ENCODE results near the gene CASK. TPM values are rescaled to one million over a fixed set of nuclear protein-coding genes. Genes with fewer than 3 reads are reported as not detected.
A peak's percentile ranks its signal among the peaks of the same experiment; 100 is the strongest.

Gene CASK, protein sequence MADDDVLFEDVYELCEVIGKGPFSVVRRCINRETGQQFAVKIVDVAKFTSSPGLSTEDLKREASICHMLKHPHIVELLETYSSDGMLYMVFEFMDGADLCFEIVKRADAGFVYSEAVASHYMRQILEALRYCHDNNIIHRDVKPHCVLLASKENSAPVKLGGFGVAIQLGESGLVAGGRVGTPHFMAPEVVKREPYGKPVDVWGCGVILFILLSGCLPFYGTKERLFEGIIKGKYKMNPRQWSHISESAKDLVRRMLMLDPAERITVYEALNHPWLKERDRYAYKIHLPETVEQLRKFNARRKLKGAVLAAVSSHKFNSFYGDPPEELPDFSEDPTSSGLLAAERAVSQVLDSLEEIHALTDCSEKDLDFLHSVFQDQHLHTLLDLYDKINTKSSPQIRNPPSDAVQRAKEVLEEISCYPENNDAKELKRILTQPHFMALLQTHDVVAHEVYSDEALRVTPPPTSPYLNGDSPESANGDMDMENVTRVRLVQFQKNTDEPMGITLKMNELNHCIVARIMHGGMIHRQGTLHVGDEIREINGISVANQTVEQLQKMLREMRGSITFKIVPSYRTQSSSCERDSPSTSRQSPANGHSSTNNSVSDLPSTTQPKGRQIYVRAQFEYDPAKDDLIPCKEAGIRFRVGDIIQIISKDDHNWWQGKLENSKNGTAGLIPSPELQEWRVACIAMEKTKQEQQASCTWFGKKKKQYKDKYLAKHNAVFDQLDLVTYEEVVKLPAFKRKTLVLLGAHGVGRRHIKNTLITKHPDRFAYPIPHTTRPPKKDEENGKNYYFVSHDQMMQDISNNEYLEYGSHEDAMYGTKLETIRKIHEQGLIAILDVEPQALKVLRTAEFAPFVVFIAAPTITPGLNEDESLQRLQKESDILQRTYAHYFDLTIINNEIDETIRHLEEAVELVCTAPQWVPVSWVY
- total RNA-seq (2014; rRNA removed; shearing (Covaris generic)), result 15.8 and 25.2 TPM in 2 replicates

DNA sequence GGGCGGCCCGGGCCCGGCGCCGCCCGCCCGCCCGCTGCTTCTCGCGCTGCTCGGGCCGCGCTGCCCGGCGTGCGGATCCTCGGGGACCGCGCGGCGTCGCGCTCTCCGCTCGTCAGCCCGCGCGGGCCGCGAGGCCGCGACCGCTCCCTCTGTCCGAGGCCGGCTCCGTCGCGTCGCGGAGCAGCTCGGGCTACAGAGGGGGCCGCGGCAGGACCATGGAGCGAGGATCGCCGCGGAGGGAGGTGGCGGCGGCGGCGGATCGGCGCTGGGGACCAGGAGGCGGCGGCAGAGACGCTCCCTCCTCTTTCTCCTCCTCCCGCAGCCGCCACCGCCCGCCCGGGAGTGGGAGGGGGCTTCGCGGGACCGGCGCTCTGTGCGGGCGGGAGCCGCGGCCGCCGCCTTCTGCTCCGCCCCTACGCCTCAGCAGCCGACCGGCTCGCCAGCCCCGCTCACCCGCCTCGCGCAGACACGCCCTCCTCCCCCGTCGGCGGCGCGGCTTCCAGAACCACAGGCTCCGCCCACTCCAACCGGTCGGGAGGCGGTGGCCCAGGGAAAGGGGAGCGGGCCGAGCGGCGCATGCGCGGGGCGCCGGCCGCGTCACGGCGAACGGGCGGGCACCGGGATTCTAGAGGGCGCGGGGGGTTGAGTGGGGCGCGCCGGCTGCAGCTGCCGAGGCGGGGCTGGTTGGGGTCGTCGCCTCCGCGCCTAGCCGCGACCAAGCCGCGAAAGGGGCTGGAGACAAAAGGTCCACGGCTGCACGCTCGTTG lies at the start of gene CASK:
TSS of gene CASK (minus strand) at position 344 of the 767 bp plus-strand sequence. CDS start 566 bp downstream, outside the sequence.
- Histone ChIP-seq H3K27me3 (replicated peaks) (no peaks in the 10 kb centered on the region), H3K4me3 (peak within 1 kb of the TSS; percentile 73), H3K36me3 (no peaks in the 10 kb centered on the region), H3K4me1 (replicated peaks) (peaks cover 3% of the 10 kb centered on the region; the same call in 1 of the 2 replicates), H3K9me3 (replicated peaks) (no peaks in the 10 kb centered on the region), H3K27ac (peak within 1 kb of the TSS; percentile 59)
- DNase-seq (ENCODE audit: low read depth in 1 of 2, low spot score in 2 of 2), result peak; percentile 90 to 91

- no peaks in the 10 kb centered on the region for H3K36me3 ChIP-seq
- DNase-seq (ENCODE audit: low read depth in 1 of 2, low spot score in 2 of 2), result no peak
- no peak overlapping the region for H3K27ac ChIP-seq
- H3K9me3 ChIP-seq (replicated peaks), result no peaks in the 10 kb centered on the region
- H3K4me3 ChIP-seq, result no peak overlapping the region
- no peaks in the 10 kb centered on the region for H3K4me1 ChIP-seq (replicated peaks)
- H3K27me3 ChIP-seq (replicated peaks), result no peaks in the 10 kb centered on the region
Measured at GRCh38 chrX:41971346-41971745, 48.0 kb upstream of the CASK start.

GRCh38 chrX:41970419-41970818 lies 47.1 kb upstream of the CASK start:
- Histone ChIP-seq H3K4me3 (no peak overlapping the region), H3K9me3 (replicated peaks) (no peaks in the 10 kb centered on the region), H3K27ac (no peak overlapping the region), H3K36me3 (no peaks in the 10 kb centered on the region), H3K4me1 (replicated peaks) (no peaks in the 10 kb centered on the region), H3K27me3 (replicated peaks) (no peaks in the 10 kb centered on the region)
- DNase-seq (ENCODE audit: low read depth in 1 of 2, low spot score in 2 of 2), result no peak

- H3K9me3 ChIP-seq (replicated peaks), result no peaks in the 10 kb centered on the region
- DNase-seq (ENCODE audit: low read depth in 1 of 2, low spot score in 2 of 2), result no peak
- no peaks in the 10 kb centered on the region for H3K4me1 ChIP-seq (replicated peaks)
- H3K27ac ChIP-seq, result no peak overlapping the region
- H3K4me3 ChIP-seq, result no peak overlapping the region
- no peaks in the 10 kb centered on the region for H3K36me3 ChIP-seq
- H3K27me3 ChIP-seq (replicated peaks), result no peaks in the 10 kb centered on the region
Measured at GRCh38 chrX:41963348-41963747, 40.0 kb upstream of the CASK start.

DNA sequence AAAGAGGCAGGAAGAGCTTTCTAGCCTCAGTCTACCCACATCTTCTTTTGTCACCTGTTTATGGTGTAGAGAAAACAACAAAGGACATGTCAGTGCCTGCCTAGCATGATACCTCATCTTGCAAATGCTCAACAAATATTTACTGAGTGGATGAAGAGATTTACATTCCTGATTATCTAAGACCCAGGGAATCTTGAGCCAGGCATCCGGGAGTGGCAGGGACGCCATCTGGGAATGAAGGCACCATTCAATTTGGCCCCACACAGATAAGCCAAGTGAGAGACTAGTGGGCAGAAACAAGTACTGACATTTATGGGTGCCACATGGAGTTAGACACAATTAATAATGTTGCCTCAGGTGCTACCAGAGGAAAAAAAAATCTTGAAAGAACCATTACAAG lies 36.8 kb upstream of the CASK start:
- H3K9me3 ChIP-seq (replicated peaks), result no peaks in the 10 kb centered on the region
- no peak overlapping the region for H3K4me3 ChIP-seq
- no peaks in the 10 kb centered on the region for H3K36me3 ChIP-seq
- no peak overlapping the region for H3K27ac ChIP-seq
- no peaks in the 10 kb centered on the region for H3K27me3 ChIP-seq (replicated peaks)
- DNase-seq (ENCODE audit: low read depth in 1 of 2, low spot score in 2 of 2), result no peak
- H3K4me1 ChIP-seq (replicated peaks), result no peaks in the 10 kb centered on the region

DNA sequence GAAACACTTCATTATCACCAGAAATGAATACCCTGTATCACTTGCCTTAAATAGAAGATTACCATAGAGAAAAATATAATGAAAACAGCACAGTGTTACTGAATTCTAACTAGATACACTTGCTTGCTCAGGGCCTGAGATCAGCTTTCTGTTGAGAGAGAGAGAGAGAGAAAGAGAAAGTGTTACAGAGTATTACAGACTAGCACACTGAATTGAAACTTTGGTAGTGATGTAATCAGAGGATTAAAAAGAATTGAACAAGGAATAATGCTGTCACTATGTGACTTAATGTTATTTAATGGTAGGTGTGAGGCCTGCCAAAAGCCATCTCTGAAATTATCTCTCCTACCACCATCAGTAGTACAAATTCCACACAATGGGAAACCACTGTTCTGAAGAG lies 35.5 kb upstream of the CASK start:
- no peak overlapping the region for H3K27ac ChIP-seq
- H3K4me1 ChIP-seq (replicated peaks), result no peaks in the 10 kb centered on the region
- no peaks in the 10 kb centered on the region for H3K36me3 ChIP-seq
- no peak for DNase-seq (ENCODE audit: low read depth in 1 of 2, low spot score in 2 of 2)
- no peaks in the 10 kb centered on the region for H3K9me3 ChIP-seq (replicated peaks)
- H3K27me3 ChIP-seq (replicated peaks), result no peaks in the 10 kb centered on the region
- H3K4me3 ChIP-seq, result no peak overlapping the region

DNA sequence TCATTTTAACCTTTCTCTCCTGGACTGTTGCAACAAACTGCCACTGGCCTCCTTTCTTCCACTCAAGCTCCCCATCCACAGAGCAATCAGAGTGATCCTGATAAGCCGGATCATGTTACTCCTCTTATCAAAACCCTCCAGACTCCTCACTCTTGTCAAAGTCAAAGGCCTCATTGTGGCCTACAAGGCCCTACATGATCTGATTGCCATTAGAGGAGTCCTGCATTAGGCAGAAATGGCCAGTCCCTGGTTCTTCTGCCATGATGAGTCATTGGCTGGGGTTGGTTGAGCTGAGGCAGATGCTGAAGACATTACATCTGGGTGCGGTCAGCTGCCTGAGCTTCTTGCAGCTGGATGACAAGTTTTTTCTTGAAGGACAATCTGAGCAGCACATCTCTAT lies 32.7 kb upstream of the CASK start:
- Histone ChIP-seq H3K4me3 (no peak overlapping the region), H3K4me1 (replicated peaks) (no peaks in the 10 kb centered on the region), H3K27me3 (replicated peaks) (no peaks in the 10 kb centered on the region), H3K27ac (no peak overlapping the region), H3K9me3 (replicated peaks) (no peaks in the 10 kb centered on the region), H3K36me3 (no peaks in the 10 kb centered on the region)
- DNase-seq (ENCODE audit: low read depth in 1 of 2, low spot score in 2 of 2), result no peak

GRCh38 chrX:41952102-41952501 lies 28.7 kb upstream of the CASK start:
- Histone ChIP-seq H3K4me1 (replicated peaks) (no peaks in the 10 kb centered on the region), H3K27me3 (replicated peaks) (no peaks in the 10 kb centered on the region), H3K9me3 (replicated peaks) (no peaks in the 10 kb centered on the region), H3K36me3 (no peaks in the 10 kb centered on the region), H3K4me3 (no peak overlapping the region), H3K27ac (no peak overlapping the region)
- no peak for DNase-seq (ENCODE audit: low read depth in 1 of 2, low spot score in 2 of 2)

- no peak for DNase-seq (ENCODE audit: low read depth in 1 of 2, low spot score in 2 of 2)
- no peaks in the 10 kb centered on the region for H3K27me3 ChIP-seq (replicated peaks)
- H3K36me3 ChIP-seq, result no peaks in the 10 kb centered on the region
- no peak overlapping the region for H3K27ac ChIP-seq
- H3K9me3 ChIP-seq (replicated peaks), result no peaks in the 10 kb centered on the region
- no peaks in the 10 kb centered on the region for H3K4me1 ChIP-seq (replicated peaks)
- no peak overlapping the region for H3K4me3 ChIP-seq
Measured at GRCh38 chrX:41946989-41947612, 23.7 kb upstream of the CASK start.

DNA sequence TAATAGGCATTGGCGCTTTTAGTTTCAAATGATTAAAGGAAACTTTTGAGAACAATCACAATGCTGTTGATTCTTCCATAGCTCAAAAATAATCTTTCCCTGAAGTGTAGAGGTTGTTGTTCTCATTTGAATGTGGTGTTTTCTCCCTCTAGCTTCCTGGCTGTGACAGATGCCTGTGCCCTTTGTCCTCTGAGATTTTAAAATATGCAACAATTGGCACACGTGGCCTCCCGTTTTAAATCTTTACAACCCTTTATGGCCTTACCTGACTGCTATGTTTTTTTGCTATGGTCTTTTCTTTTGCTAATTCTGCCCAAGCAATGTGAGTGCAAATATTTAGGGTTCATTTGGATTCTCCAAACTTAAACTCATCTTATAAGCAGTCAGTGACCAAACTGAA lies 22.9 kb upstream of the CASK start:
- Histone ChIP-seq H3K27me3 (replicated peaks) (no peaks in the 10 kb centered on the region), H3K27ac (no peak overlapping the region), H3K4me3 (no peak overlapping the region), H3K4me1 (replicated peaks) (no peaks in the 10 kb centered on the region), H3K9me3 (replicated peaks) (no peaks in the 10 kb centered on the region), H3K36me3 (no peaks in the 10 kb centered on the region)
- DNase-seq (ENCODE audit: low read depth in 1 of 2, low spot score in 2 of 2), result no peak

DNA sequence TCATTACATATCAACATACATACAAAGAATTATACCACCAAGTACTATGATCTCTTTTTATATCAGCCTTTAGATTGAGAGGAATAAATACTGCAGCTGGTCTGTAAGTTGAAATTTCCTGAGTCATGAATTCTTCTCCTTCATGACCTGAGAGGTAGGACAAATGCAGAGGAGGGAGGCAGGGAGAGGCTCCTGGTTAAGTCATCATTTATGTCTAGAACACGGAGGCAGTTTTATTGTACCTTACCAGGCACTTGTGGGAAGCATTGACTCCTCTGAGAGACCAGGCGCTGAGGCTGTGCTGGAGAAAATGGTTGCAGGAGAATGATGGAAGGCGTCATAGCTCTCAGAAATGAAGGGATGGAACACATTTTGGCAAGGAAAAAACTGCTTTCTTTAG lies 12.5 kb upstream of the CASK start:
- H3K36me3 ChIP-seq, result no peaks in the 10 kb centered on the region
- no peak overlapping the region for H3K27ac ChIP-seq
- H3K4me1 ChIP-seq (replicated peaks), result no peaks in the 10 kb centered on the region
- no peaks in the 10 kb centered on the region for H3K27me3 ChIP-seq (replicated peaks)
- no peak for DNase-seq (ENCODE audit: low read depth in 1 of 2, low spot score in 2 of 2)
- H3K9me3 ChIP-seq (replicated peaks), result no peaks in the 10 kb centered on the region
- no peak overlapping the region for H3K4me3 ChIP-seq

DNA sequence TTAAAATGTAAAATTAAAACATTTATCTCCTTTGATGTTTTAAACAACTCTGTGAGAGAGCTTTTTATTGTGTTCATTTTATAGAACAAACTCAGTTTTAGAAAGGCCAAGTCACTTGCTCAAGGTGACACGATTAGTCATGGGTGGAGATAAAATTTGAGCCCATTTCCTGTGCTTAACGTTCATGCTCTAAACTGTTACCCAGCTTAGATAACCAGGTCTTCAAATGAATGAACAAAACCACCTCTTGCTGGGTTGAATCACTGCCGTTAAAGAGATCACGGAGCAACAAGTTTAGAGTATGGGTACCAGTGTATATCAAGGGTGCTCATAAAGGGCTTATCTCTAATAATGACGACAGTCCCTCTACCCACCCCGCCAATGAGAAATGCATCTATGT lies 10.2 kb upstream of the CASK start:
- DNase-seq (ENCODE audit: low read depth in 1 of 2, low spot score in 2 of 2), result no peak
- Histone ChIP-seq H3K4me1 (replicated peaks) (no peaks in the 10 kb centered on the region), H3K27ac (no peak overlapping the region)

DNA sequence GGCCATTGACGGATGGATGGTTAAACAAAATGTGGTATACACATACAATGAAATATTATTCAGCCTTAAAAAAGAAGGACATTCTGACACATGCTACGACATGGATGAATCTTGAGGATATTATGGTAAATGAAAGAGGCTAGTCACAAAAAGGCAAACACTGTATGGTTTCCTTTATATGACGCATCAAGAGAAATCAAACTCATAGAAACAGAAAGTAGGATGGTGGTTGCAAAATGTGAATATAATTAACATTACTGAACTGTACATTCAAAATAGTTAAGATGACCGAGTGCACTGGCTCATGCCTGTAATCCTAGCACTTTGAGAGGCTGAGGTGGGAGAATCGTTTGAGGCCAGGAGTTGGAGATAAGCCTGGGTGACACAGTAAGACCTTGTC lies 9.5 kb upstream of the CASK start:
- Histone ChIP-seq H3K4me3 (no peak overlapping the region), H3K27ac (no peak overlapping the region), H3K36me3 (no peaks in the 10 kb centered on the region), H3K4me1 (replicated peaks) (no peaks in the 10 kb centered on the region), H3K9me3 (replicated peaks) (no peaks in the 10 kb centered on the region), H3K27me3 (replicated peaks) (no peaks in the 10 kb centered on the region)
- no peak for DNase-seq (ENCODE audit: low read depth in 1 of 2, low spot score in 2 of 2)

More for the DNA sequence above, 10.2 kb upstream of the CASK start:
- H3K27me3 ChIP-seq (replicated peaks), result no peaks in the 10 kb centered on the region
- H3K4me3 ChIP-seq, result no peak overlapping the region
- no peaks in the 10 kb centered on the region for H3K36me3 ChIP-seq
- H3K9me3 ChIP-seq (replicated peaks), result no peaks in the 10 kb centered on the region

Data from SJSA1 (cell line).